CD4-positive, alpha-beta memory T cell (primary cell): ENCODE results near the gene GSTK1. TPM values are rescaled to one million over a fixed set of nuclear protein-coding genes. Genes with fewer than 3 reads are reported as not detected.

Source experiments
- CTCF ChIA-PET: fragments of 350-600 bp; sonication (Branson Sonifier 250); formaldehyde crosslinking; loops from one replicate; lab custom pipeline; 2021; ENCODE audit warnings: inconsistent platforms; ENCODE audit not compliant: partially characterized antibody; lab: Charles Lee
- POLR2A ChIA-PET: fragments of 350-600 bp; sonication (Branson Sonifier 250); formaldehyde crosslinking; loops from one replicate; lab custom pipeline; 2021; ENCODE audit not compliant: partially characterized antibody; lab: Charles Lee
- DNase-seq, 5 donors: peaks; one replicate each; pipeline versions ENCODE4 v3.0.0 to v3.0.0-alpha.2; 2020 to 2022; ENCODE audit warnings: mixed read lengths in 1 of 5
- H3K27ac ChIP-seq: one replicate; pipeline ENCODE4 v1.7.0; 2013; ENCODE audit warnings: low read depth, low read length
- H3K27me3 ChIP-seq: 2 replicates; pipeline ENCODE4 v1.7.0; 2013; ENCODE audit warnings: mild to moderate bottlenecking, low read length, moderate library complexity; ENCODE audit not compliant: insufficient read depth
- H3K36me3 ChIP-seq: 2 replicates; pipeline ENCODE4 v1.7.0; 2013; ENCODE audit warnings: mild to moderate bottlenecking, low read length, moderate library complexity; ENCODE audit not compliant: insufficient read depth
- H3K4me1 ChIP-seq: 2 replicates; pipeline ENCODE4 v1.7.0; 2013; ENCODE audit warnings: mild to moderate bottlenecking, low read length, moderate library complexity; ENCODE audit not compliant: insufficient read depth
- H3K4me3 ChIP-seq, 2 donors: one replicate each; pipeline ENCODE4 v1.7.0; 2013; ENCODE audit warnings: low read length in 2 of 2, mild to moderate bottlenecking in 1 of 2
- H3K9me3 ChIP-seq, 2 donors: one replicate each; pipeline ENCODE4 v1.7.0; 2013; ENCODE audit warnings: low read length in 2 of 2, control low read depth in 1 of 2; ENCODE audit not compliant: control insufficient read depth in 1 of 2
- H3K27ac Mint-ChIP-seq, 7 donors: one replicate each; pipeline ENCODE4 v1.8.0; 2020 to 2021; ENCODE audit warnings: mixed read lengths in 7 of 7, mild to moderate bottlenecking in 6 of 7, inconsistent platforms in 3 of 7, moderate library complexity in 3 of 7
- H3K27me3 Mint-ChIP-seq, 2 donors: one replicate each; pipeline ENCODE4 v1.8.0; 2020 to 2021; ENCODE audit warnings: mixed read lengths in 2 of 2
- H3K36me3 Mint-ChIP-seq, 2 donors: one replicate each; pipeline ENCODE4 v1.8.0; 2020 to 2021; ENCODE audit warnings: mixed read lengths in 2 of 2, inconsistent platforms in 1 of 2, mild to moderate bottlenecking in 1 of 2
- H3K4me1 Mint-ChIP-seq, 4 donors: one replicate each; pipeline ENCODE4 v1.8.0; 2020 to 2021; ENCODE audit warnings: mixed read lengths in 4 of 4, mild to moderate bottlenecking in 1 of 4
- H3K4me3 Mint-ChIP-seq, 8 donors: one replicate each; pipeline ENCODE4 v1.8.0; 2020 to 2021; ENCODE audit warnings: mixed read lengths in 8 of 8, mild to moderate bottlenecking in 7 of 8, moderate library complexity in 6 of 8, inconsistent platforms in 3 of 8
- H3K9me3 Mint-ChIP-seq, 8 donors: one replicate each; pipeline ENCODE4 v1.8.0; 2020 to 2021; ENCODE audit warnings: mixed read lengths in 8 of 8, mild to moderate bottlenecking in 5 of 8, inconsistent platforms in 3 of 8, moderate library complexity in 1 of 8
- intact Hi-C: fragments of 100-400 bp; cut with micrococcal nuclease; formaldehyde crosslinking; loops from one replicate; pipeline ENCODE4 v1.15.1; 2023
- polyA plus RNA-seq, 2 donors: library from polyadenylated mRNA; unstranded; fragments of 300-500 nt; fragmentation: Illumina TruSeq; gene quantifications; one replicate each; pipeline ENCODE4 v1.2.3, GENCODE V29; 2021
- total RNA-seq, 2 experiments: library from RNA; stranded (reverse); gene quantifications; one replicate each; pipeline ENCODE4 v1.2.3, GENCODE V29; 2021

Gene GSTK1
- total and polyA plus RNA-seq, 4 experiments from 2014 or later: 469 to 748 (median 587) TPM

GRCh38 chr7:143244321-143244720 lies 18.9 kb upstream of the GSTK1 start:
- intact Hi-C loops: loop anchor here (5.0 kb wide), 1 partner anchor 883 kb away; no protein-coding TSS in a partner anchor
- Histone ChIP-seq H3K4me3 (no peak overlapping the region), H3K9me3 (no peaks in the 10 kb centered on the region), H3K36me3 (no peaks in the 10 kb centered on the region), H3K4me1 (peaks cover 60% of the 10 kb centered on the region), H3K27me3 (no peaks in the 10 kb centered on the region), H3K27ac (no peak overlapping the region)
- Mint-ChIP-seq H3K36me3 (peaks cover 2 to 13% of the 10 kb centered on the region in 2 donors), H3K27me3 (no peaks in the 10 kb centered on the region), H3K4me1 (peaks cover 52 to 78% (median 62%) of the 10 kb centered on the region in 4 donors), H3K27ac (peak overlapping the region in 4 of 7 donors; percentile 5 to 79 (median 46)), H3K9me3 (peaks cover 0 to 12% (median 5%) of the 10 kb centered on the region in 8 donors), H3K4me3 (peak overlapping the region in 2 of 8 donors; percentile 8 to 50)
- CTCF ChIA-PET: interaction anchor here (0.9 to 14.0 kb wide), 12 partner anchors 12 to 173 kb away, joined by 3 to 513 read pairs (median 6); partner anchors contain the start of gene GSTK1
- DNase-seq: no peak
- POLR2A ChIA-PET: interaction anchor here (1.0 to 3.6 kb wide), 11 partner anchors 7 to 136 kb away, joined by 3 to 31 read pairs (median 7); partner anchors contain the start of genes CASP2 and GSTK1

GRCh38 chr7:143245123-143245522 lies 18.1 kb upstream of the GSTK1 start:
- H3K27ac ChIP-seq: no peak overlapping the region
- intact Hi-C loops: no loop called here
- peaks cover 59 to 84% (median 69%) of the 10 kb centered on the region in 4 donors for H3K4me1 Mint-ChIP-seq
- ChIA-PET CTCF (interaction anchor here (0.9 to 14.0 kb wide), 14 partner anchors 10 to 141 kb away, joined by 3 to 513 read pairs (median 4); partner anchors contain the start of genes CASP2 and GSTK1), POLR2A (interaction anchor here (0.7 to 3.6 kb wide), 12 partner anchors 10 to 447 kb away, joined by 3 to 31 read pairs (median 6); partner anchors contain the start of genes CASP2 and GSTK1)
- H3K27me3 Mint-ChIP-seq: no peaks in the 10 kb centered on the region
- H3K27ac Mint-ChIP-seq: peak overlapping the region; percentile 2 to 90 (median 81)
- DNase-seq: no peak
- peaks cover 0 to 19% (median 9%) of the 10 kb centered on the region in 8 donors for H3K9me3 Mint-ChIP-seq
- peak overlapping the region in 7 of 8 donors; percentile 4 to 69 (median 43) for H3K4me3 Mint-ChIP-seq
- no peaks in the 10 kb centered on the region for H3K9me3 ChIP-seq
- H3K36me3 ChIP-seq: no peaks in the 10 kb centered on the region
- peaks cover 66% of the 10 kb centered on the region for H3K4me1 ChIP-seq
- H3K27me3 ChIP-seq: no peaks in the 10 kb centered on the region
- peaks cover 8 to 19% of the 10 kb centered on the region in 2 donors for H3K36me3 Mint-ChIP-seq
- peak overlapping the region in 1 of 2 donors; percentile 25 for H3K4me3 ChIP-seq

- peaks cover 69 to 92% (median 80%) of the 10 kb centered on the region in 4 donors for H3K4me1 Mint-ChIP-seq
- no peaks in the 10 kb centered on the region for H3K9me3 ChIP-seq
- no peak overlapping the region for H3K27ac ChIP-seq
- no peaks in the 10 kb centered on the region for H3K27me3 ChIP-seq
- peaks cover 80% of the 10 kb centered on the region for H3K4me1 ChIP-seq
- peak overlapping the region in 4 of 7 donors; percentile 30 to 87 (median 62) for H3K27ac Mint-ChIP-seq
- no peak overlapping the region for H3K4me3 ChIP-seq
- H3K9me3 Mint-ChIP-seq: peaks cover 0 to 36% (median 15%) of the 10 kb centered on the region in 8 donors
- no peak for DNase-seq
- intact Hi-C loops: no loop called here
- H3K36me3 Mint-ChIP-seq: peaks cover 14 to 34% of the 10 kb centered on the region in 2 donors
- ChIA-PET CTCF (interaction anchor here (1.0 to 14.0 kb wide), 7 partner anchors 8 to 170 kb away, joined by 3 to 513 read pairs (median 5); partner anchors contain the start of gene GSTK1), POLR2A (interaction anchor here (0.6 to 9.8 kb wide), 9 partner anchors 17 to 449 kb away, joined by 3 to 163 read pairs (median 4); partner anchors contain the start of genes CASP2, GSTK1 and ZYX)
- no peaks in the 10 kb centered on the region for H3K27me3 Mint-ChIP-seq
- H3K36me3 ChIP-seq: no peaks in the 10 kb centered on the region
- peak overlapping the region in 4 of 8 donors; percentile 30 to 61 (median 54) for H3K4me3 Mint-ChIP-seq
Observed at GRCh38 chr7:143247372-143247771, 15.9 kb upstream of the GSTK1 start.

- Histone ChIP-seq H3K4me3 (no peak overlapping the region), H3K36me3 (no peaks in the 10 kb centered on the region), H3K27ac (no peak overlapping the region), H3K27me3 (no peaks in the 10 kb centered on the region), H3K4me1 (peaks cover 93% of the 10 kb centered on the region), H3K9me3 (peaks cover 0 to 5% of the 10 kb centered on the region in 2 donors)
- H3K9me3 Mint-ChIP-seq: peaks cover 2 to 50% (median 26%) of the 10 kb centered on the region in 8 donors
- peak overlapping the region in 7 of 8 donors; percentile 25 to 67 (median 47) for H3K4me3 Mint-ChIP-seq
- DNase-seq: no peak
- no peaks in the 10 kb centered on the region for H3K27me3 Mint-ChIP-seq
- H3K4me1 Mint-ChIP-seq: peaks cover 73 to 98% (median 84%) of the 10 kb centered on the region in 4 donors
- H3K27ac Mint-ChIP-seq: peak overlapping the region; percentile 24 to 90 (median 70)
- intact Hi-C loops: no loop called here
- H3K36me3 Mint-ChIP-seq: peaks cover 24 to 43% of the 10 kb centered on the region in 2 donors
- CTCF ChIA-PET: interaction anchor here (1.0 to 14.0 kb wide), 8 partner anchors 8 to 168 kb away, joined by 3 to 513 read pairs (median 6); no protein-coding TSS in a partner anchor
- POLR2A ChIA-PET: interaction anchor here (0.9 to 9.8 kb wide), 7 partner anchors 9 to 441 kb away, joined by 3 to 163 read pairs (median 10); partner anchors contain the start of genes CASP2 and GSTK1
Observed at GRCh38 chr7:143248761-143249354, 14.4 kb upstream of the GSTK1 start.

- Histone ChIP-seq H3K36me3 (no peaks in the 10 kb centered on the region), H3K9me3 (peaks cover 0 to 11% of the 10 kb centered on the region in 2 donors), H3K4me3 (no peak overlapping the region), H3K4me1 (peaks cover 92% of the 10 kb centered on the region), H3K27me3 (no peaks in the 10 kb centered on the region), H3K27ac (peak overlapping the region; percentile 31)
- peak overlapping the region; percentile 16 to 90 (median 74) for H3K27ac Mint-ChIP-seq
- peaks cover 29 to 43% of the 10 kb centered on the region in 2 donors for H3K36me3 Mint-ChIP-seq
- peaks cover 2 to 54% (median 31%) of the 10 kb centered on the region in 8 donors for H3K9me3 Mint-ChIP-seq
- peaks cover 72 to 96% (median 82%) of the 10 kb centered on the region in 4 donors for H3K4me1 Mint-ChIP-seq
- DNase-seq: no peak
- H3K4me3 Mint-ChIP-seq: peak overlapping the region in 7 of 8 donors; percentile 7 to 67 (median 61)
- POLR2A ChIA-PET: interaction anchor here (0.7 to 9.8 kb wide), 13 partner anchors 9 to 937 kb away, joined by 3 to 163 read pairs (median 9); partner anchors contain the start of genes CASP2, EPHA1 and GSTK1
- CTCF ChIA-PET: interaction anchor here (1.1 to 14.0 kb wide), 8 partner anchors 10 to 166 kb away, joined by 3 to 513 read pairs (median 4); partner anchors contain the start of genes CASP2 and GSTK1
- intact Hi-C loops: loop anchor here (1.0 to 2.0 kb wide), 3 partner anchors 10 to 125 kb away; partner anchors contain the start of gene CASP2
- no peaks in the 10 kb centered on the region for H3K27me3 Mint-ChIP-seq
Observed at GRCh38 chr7:143250199-143250598, 13.0 kb upstream of the GSTK1 start.

- H3K27ac ChIP-seq: peak overlapping the region; percentile 31
- Mint-ChIP-seq H3K9me3 (peaks cover 5 to 54% (median 31%) of the 10 kb centered on the region in 8 donors), H3K4me1 (peaks cover 72 to 96% (median 82%) of the 10 kb centered on the region in 4 donors), H3K36me3 (peaks cover 31 to 43% of the 10 kb centered on the region in 2 donors), H3K27me3 (no peaks in the 10 kb centered on the region), H3K4me3 (peak overlapping the region; percentile 23 to 67 (median 62)), H3K27ac (peak overlapping the region; percentile 16 to 90 (median 74))
- H3K9me3 ChIP-seq: peaks cover 0 to 11% of the 10 kb centered on the region in 2 donors
- POLR2A ChIA-PET: interaction anchor here (0.7 to 9.8 kb wide), 14 partner anchors 7 to 937 kb away, joined by 3 to 163 read pairs (median 7); partner anchors contain the start of genes CASP2, EPHA1 and GSTK1
- H3K36me3 ChIP-seq: no peaks in the 10 kb centered on the region
- H3K4me1 ChIP-seq: peaks cover 92% of the 10 kb centered on the region
- intact Hi-C loops: loop anchor here (1.0 to 2.0 kb wide), 4 partner anchors 11 to 124 kb away; partner anchors contain the start of genes CASP2 and GSTK1
- no peak overlapping the region for H3K4me3 ChIP-seq
- DNase-seq: peak in 4 of 5 donors; percentile 82 to 84 (median 83)
- CTCF ChIA-PET: interaction anchor here (0.5 to 14.0 kb wide), 7 partner anchors 10 to 166 kb away, joined by 3 to 513 read pairs (median 5); partner anchors contain the start of gene CASP2
- no peaks in the 10 kb centered on the region for H3K27me3 ChIP-seq
Observed at GRCh38 chr7:143250822-143251221, 12.4 kb upstream of the GSTK1 start.
